G401 (cell line): ENCODE data around the gene CXXC1. TPM values are rescaled to one million over a fixed set of nuclear protein-coding genes. Genes with fewer than 3 reads are reported as not detected.
"Not testable (repeated sequence)": the region's sequence is repeated elsewhere in the genome, so short reads cannot be mapped to it uniquely, and the experiment has no call there.

Source experiments
- DNase-seq: peaks from one replicate; pipeline ENCODE4 v3.0.0-alpha.2; 2015; ENCODE audit warnings: low spot score
- in situ Hi-C: cut with HindIII; loops from 2 replicates; pipeline ENCODE4 v1.10.0; 2016; ENCODE audit warnings: low sequenced_read_pairs, mixed read lengths
- total RNA-seq: library from RNA; depleted of rRNA; stranded (reverse); fragments of >200 nt; shearing (Covaris generic); gene quantifications from 2 replicates; pipeline ENCODE4 v1.2.3, GENCODE V29; 2014

Gene CXXC1
- total RNA-seq, 1 experiment from 2014 or later, result 88.3 TPM

DNA sequence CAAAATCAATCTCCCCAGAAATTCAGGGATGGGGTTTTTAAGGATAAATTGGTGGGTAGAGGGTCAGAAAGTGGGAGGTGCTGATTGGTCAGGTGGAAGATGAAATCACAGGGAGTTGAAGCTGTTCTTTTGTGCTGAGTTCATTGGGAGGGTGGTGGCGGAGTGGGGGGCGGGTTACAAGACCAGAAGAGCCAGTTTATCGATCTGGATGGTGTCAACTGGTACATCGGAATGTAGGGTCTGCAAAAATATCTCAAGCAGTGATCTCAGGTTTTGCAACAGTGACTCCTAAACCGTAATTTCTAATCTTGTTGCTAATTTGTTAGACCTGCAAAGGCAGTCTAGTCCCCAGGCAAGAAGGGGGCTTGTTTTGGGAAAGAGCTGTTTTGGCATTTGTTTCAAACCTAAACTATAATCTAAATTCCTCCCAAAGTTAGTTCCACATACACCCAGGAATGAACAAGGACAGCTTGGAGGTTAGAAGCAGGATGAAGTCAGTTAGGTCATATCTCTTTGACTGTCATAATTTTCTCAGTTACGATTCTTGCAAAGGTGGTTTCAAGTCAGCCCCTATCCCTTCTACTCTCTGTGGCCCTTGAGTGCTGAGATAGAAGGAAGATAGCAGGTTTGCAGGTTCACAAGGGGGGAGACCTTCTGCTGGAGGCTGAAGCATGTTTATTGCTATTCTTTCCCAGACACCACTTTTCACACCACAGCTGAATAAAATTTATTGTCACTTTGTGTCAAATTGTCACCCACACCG, 12.3 kb upstream of the CXXC1 start:
- in situ Hi-C loops, result no loop called here
- DNase-seq, result no peak

DNA sequence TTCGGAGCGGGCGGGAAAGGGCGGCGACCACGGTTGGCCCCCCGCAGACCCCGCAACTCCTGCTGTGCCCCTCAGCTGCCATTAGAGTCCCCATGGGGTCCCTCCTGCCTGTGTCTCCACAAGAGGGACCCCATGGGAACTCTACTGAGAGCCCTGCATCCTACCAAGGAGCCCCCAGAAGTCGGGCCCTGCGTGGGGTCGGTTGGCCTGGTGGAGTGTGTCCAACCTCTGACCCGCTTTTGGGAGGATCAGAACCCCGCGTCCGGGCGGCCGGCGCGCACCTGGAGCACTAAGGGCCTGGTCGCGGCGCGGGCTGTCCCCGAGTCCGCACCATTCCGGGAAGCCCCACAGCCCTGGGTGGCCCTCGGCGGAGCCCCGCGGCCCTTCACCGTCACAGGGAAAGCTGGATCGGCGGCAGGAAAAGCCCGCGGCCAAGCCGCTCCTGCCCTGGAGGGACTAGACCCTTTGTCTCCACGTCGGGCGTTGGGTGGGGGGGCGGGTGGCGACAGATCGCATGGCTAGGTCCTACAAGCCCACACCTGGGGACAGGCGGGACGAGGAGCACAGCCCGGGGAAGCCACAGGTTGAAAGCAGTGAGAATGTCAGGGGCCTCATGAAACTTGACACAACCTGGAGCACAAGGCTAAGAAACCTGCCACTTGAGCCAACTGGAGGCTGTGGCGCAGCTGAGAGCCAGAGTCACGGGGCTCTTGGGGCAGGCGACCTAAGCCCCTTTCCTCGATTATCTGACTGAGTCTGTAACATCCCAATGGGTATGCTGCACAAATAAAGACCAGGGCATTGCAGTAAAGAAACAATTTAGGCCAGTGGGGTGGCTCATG, 11.2 kb upstream of the CXXC1 start:
- in situ Hi-C loops, result no loop called here
- no peak for DNase-seq

DNA sequence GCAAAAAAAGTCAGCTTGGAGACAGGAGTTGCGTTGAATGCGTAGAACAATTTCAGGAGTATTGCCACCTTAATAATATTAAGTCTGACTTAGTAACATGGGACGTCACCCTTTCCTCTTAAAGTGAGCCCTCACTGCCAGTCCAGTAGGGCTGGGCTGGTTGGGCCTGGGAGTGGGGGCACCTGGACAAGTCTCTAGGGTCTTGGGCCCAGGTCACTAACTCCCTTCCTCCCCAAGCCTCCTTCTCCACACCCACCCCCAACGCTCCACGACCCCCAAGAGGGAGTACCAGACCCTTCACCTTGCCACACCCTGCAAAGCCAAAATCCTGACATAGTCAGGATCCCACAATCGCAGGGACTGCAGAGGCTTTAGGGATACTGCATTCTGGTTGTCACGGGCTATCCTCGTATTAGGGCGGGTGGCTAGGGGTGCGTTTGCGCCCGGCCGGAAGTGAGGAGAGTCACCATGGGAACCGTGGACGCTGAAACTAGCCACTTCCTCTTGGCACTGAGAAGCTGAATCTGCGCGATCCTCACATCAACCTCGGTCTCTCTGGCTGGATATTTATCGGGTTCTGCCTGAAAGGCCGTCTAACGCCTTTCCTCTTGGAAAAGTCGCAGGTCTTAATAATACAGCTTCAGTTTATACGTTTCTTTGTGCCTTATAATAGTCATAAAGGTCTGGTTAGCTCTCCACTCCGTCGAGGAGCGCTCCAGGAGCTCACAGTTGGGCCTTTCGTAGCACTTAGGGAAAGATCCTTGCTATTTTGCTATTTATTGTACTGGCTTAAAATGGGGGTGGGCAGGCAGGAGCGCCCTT, 10.3 kb upstream of the CXXC1 start:
- in situ Hi-C loops, result no loop called here

DNA sequence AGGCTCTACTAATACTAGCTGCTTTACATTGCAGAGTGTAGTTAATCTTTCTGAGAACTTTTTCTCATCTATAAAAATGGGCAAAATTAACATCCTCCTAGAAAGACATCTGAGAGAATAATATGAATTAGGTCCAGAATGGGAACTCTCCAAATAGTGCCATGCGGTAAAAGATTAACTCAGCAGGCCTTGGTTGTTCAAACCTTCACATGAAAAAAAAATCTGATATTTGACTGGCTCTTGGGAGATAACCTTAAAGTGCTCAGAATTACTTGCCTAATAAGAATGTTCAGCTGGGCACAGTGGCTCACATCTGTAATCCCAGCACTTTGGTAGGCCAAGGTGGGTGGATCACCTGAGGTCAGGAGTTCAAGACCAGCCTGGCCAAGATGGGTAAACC, 5.5 kb upstream of the CXXC1 start:
- no peak for DNase-seq
- in situ Hi-C loops, result no loop called here

More for the DNA sequence above, 10.3 kb upstream of the CXXC1 start:
- peak; percentile 67 for DNase-seq

DNA sequence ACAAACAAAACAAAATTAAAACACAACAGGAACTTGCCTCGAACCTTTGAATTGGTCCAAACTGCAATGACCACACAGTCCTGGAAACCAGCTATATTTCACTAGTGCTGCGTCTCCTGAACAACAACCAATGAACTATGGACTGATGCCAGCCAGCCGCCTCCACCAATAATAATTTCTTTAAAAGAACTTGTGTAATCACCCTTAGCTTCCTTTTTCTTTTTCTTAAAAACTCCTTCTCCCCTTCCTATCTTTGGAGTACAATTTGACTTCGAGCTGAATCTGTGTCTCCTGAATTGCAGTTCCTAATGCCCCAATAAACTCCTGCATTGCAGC, 1.6 kb upstream of the CXXC1 start:
- no peak for DNase-seq
- in situ Hi-C loops, result no loop called here

DNA sequence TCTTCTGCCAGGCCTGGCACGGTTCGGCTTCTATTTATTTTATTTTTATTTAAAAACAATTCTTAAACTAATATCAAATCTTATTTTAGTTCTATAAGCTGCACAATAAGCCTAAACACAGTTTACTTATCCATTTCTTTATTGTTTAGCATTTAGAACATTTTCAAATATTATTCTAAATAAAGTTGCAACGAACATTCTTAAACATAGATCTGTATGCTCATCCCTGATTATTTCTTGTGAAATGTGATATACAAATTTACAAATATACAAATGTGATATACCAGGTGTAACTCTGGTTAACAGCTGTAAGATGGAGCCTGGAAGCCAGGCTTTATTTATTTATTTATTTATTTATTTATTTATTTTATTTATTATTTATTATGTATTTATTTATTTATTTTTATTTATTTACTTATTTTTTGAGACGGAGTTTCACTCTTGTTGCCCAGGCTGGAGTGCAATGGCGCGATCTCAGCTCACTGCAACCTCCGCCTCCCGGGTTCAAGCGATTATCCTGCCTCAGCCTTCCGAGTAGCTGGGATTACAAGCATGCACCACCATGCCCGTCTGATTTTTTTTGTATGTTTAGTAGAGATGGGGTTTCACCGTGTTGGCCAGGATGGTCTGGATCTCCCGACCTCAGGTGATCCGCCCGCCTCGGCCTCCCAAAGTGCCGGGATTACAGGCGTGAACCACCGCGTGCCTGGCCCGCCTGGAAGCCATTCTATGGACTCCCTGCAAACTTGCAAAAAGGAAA, 1.0 kb upstream of the CXXC1 start:
- in situ Hi-C loops, DNase-seq: not testable (repeated sequence)

DNA sequence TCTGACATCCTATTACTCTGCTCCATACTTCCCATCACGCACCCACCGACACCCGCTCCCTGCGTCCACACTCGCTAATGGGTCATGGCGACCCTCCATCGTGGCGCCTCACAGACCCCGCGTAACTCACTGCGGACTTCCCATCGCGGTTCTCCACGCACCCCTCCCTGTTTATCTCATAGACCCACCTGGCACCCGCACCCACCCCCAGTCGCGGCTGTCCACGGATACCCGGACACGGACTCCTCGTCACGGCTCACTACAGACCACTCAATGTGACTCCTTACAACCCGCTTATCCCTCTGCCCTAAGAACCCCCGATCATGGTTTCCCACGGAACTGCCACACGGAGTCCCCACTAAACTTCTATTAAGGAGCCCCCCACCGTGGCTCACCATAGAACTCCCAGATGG, 458 bp downstream of the CXXC1 start:
- no peak for DNase-seq
- in situ Hi-C loops, result no loop called here

DNA sequence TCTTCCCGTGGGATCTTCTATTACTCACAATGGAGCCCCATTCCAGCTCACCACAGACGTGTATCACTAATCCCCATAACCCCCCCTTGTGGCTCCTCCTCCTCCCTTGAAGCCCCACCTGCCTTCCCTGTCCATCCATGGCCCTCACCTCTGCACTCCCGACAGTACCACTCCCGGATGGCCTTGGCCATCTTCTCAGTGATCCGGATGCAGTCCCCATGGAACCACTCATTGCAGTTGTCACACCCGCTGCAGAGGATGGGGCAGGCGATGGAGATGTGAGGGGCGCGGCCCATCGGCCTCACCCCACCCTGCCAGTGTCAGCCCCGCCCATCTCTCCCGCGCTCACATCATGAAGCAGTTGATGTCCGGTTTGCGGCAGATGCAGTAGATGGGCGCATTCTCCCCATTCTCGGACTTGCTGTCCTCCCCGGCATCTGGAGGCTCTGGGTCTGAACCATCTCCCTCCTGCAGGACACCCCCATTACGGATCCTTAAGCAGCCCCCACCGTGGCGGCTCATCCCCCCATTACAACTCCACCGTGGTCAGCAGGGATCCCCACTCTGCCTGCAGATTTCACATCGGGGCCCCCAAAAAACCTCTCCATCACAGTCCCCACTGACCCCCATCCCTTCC, 983 bp downstream of the CXXC1 start:
- in situ Hi-C loops, result no loop called here
- DNase-seq, result no peak

DNA sequence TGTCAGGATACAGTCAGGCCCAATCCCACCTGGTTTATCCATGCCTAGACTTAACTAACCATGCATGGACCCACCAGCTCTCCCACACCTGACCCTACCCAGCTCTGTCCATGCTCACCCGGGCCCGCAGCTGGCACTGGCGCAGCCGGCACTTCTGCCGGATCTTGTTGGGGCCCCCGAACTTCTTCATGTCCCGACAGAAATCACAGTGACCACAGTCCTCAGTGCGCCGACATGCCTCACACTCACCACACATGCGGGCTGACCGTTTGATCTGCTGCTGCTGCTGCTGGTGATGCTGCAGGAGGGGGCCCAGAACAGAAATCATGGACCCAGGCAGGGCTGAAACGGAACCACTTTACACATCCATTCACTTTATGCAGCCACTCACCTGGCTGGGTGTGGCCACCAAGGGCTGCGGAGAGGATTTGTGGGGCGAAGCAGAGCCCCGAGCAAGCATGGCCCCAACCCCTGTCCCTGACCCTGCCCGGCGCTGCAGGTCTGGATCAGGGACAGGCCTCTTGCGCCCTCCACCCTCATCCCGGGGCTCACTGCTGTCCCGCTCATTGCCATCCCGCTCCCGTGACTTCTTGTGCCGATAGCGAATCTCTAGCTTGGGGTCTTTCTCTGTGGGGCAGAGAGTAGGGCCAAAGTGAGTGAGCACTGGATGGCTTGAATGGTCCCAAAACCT, 1.7 kb downstream of the CXXC1 start:
- in situ Hi-C loops, result no loop called here

DNA sequence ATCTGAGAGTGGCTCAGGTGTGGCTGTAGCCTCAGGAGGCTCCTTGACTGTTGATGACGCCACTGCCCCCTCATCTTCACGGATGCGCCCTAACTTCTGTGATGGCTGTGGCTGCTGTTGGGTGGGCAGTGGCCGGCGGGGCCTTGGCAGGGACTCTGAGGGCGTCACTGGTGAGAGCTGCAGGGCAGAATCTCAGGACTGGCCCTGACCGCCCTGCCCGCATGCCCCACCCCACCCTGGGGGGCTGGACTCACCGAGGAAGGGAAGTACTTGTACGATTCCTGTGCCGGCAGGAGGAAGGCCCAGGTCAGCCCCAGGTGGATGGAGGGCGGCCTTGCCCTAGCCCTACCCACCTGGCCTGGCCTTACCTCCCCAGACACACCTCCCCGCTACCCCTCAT, 2.4 kb downstream of the CXXC1 start:
- no peak for DNase-seq

More for the DNA sequence above, 1.7 kb downstream of the CXXC1 start:
- no peak for DNase-seq

DNA sequence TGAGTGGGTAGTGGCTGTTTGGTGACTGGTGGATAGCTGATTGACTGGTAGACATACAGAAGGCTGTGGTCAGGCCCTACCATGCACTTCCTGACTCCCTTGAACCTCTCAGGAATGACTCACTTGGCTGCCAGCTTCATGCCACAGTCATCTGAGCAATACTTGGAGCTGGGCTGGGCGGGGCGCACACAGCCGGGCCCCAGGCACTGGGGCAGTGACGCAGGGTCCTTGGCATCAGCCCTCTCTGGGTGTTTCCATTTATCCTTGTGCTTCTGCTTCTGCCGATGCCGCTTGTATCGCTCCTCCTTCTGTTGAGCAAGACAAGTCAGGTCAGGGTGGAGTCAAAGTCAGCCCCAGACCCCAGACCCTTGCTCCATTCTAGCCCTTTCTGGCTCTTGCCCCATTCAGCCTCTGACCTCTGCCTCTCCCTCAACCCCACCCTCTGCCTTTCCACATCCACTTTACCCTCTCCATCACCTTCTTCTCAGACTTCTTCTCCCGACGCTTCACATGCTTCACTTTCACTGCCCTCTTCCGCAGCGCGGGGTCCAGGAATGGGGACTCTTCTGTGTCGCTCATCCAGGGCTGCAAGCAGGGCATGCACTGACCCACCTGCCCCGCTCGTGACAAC, 3.1 kb downstream of the CXXC1 start:
- DNase-seq, result no peak
- in situ Hi-C loops, result no loop called here

More for the DNA sequence above, 2.4 kb downstream of the CXXC1 start:
- in situ Hi-C loops, result no loop called here

DNA sequence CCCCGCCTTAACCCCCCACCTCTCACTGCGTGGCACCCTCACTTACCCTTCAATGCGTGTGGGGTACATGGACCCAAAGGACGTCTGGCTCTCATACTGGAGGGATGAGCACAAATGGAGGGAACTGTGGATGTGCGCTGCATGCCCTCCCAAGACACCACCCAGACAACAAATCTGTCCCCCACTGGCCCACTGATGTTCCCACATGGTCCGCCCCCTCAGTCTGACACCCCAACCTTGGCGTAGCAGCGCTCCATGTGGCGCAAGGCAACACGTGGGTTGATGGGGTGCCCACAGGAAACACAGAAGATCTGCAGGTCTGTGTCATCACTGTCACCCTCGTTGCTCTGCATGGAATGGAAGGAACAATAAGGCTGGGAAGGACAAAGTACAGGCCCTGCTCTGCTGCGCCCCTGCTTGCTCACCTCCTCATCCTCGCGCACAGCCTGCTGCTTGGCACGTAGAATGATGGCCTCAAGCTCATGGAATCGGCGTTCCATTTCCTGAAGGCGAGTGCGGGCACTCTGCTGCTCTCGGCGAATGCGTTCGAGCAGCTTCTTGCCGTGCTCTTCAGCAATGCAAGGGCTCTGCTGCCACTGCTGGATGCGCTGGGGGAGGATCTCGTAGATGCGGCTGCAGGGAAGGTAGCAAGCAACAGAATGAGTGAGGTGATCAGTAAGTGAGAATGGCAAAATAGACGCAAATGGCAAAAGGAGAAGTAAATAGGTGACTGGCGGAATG, 3.9 kb downstream of the CXXC1 start:
- in situ Hi-C loops, result no loop called here
- DNase-seq, result no peak

DNA sequence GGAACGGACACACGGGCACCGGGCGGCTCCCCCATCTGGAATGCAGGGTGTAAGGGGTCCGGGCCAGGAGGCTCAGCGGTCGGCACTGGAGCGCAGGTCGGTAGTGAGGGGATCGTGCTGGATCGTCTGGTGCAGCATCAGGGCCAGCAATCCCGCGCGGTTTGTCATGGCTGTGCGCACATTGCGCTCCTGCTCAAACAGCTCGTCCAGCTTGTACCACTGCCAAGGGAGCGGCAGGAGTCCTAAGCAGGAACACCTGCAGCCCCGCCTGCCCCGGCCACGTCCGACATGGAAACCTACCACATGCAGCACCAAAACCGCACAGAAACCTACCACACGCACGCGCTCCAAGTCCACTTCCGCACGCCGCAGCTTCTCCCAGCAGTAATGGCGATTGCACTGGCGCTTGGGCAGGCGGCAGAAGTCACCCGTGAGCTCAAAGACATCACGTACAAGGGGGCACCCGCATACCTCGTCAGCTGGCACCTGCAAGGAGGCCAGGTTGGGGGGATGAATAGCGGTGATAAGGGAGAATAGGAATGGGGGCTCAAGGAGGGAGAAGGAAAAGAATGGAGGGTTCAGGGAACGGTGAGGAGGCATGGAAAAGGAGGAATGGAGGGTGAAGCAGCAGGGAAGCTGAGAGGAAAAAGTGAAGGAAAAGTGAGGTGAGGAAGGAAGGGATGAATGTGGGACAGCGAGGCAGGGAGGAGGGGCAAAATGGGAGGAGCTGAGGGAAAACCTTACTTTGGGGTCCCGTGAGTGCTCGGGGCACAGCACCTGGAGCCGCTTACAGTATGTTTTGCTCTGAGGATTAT, 4.8 kb downstream of the CXXC1 start:
- in situ Hi-C loops, result no loop called here

DNA sequence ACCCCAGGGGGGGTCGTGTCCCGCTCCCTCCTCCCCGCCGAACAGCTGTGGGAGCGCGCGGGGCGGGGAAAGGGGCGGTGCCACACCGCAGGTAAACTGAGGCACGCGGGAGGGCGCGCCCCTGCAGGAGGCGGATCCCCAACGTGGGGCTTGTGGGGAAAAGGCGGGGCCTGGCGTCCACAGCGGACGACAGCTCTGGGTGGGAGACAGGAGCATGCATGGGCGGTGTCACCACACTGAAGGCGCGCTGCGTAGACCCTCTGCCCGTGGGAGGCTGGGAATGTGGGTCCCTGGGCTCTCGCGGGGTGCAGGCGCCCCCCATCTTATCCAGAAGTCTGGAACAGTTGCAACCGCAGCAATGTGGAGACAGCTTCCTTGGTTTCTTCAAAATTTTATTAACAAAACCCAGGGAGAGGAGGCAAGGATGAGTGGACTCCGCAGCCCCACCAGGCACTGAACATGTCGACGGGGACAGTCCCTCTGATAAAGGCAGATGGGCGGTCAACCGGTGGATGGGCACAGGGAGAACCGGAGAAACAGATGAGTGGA, 5.4 kb downstream of the CXXC1 start:
- in situ Hi-C loops, result no loop called here
- DNase-seq, result no peak

More for the DNA sequence above, 4.8 kb downstream of the CXXC1 start:
- peak; percentile 54 for DNase-seq

DNA sequence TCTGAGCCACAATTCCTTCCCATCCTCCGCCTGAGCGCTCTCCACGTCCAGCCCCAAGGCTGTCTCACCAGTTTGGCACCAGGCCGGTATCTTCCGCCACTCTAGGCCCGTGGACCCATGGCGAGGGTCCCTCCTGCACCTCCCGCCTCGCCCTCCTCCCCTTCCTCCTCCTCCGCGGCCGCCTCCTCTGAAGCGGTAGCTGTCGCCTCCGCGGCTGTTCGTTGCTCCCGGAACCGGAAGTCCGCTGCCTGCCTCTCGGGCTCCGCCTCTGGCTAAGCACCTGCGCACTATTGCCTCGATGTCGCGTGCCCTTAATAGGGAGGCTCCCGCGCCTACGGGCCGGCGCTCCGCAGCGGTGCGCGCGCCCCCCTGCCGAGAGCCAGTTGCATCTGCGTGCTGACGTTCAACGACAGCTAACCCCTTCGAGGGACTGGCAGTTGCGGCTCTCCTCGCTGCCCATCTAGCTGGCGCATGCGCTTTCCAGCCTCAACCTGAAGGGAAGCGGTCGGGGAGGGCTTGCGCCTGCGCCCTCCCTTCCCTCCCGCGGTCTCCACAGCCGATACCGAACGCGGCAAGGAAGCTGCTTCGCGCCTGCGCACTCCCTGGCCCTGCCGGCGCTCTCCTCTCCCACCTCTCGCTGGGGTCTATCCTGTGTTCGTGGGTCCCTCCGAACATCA, 6.1 kb downstream of the CXXC1 start, which contains the start of gene MBD1:
Gene MBD1, minus strand, starts transcription at position 229 of the 677 bp plus-strand sequence. CDS start 1,531 bp downstream, outside the sequence.
- in situ Hi-C loops, result no loop called here
- peak; percentile 98 for DNase-seq
